KMS-11 (cell line): ENCODE results near the gene ZPBP.

Experiments
- H2AFZ ChIP-seq: fragments of 200-600 bp; sonication (generic); 2 replicates; pipeline ENCODE4 v1.6.1; 2016; ENCODE audit warnings: antibody characterized with exemption, mixed run types, low read depth
- H3K27ac ChIP-seq: fragments of 200-600 bp; sonication (generic); 2 replicates; pipeline ENCODE4 v1.6.1; 2016; ENCODE audit warnings: mild to moderate bottlenecking, mixed run types
- H3K27me3 ChIP-seq: fragments of 200-600 bp; sonication (generic); 2 replicates; pipeline ENCODE4 v1.6.1; 2017; ENCODE audit warnings: mild to moderate bottlenecking, low read depth, mixed run types, moderate library complexity; ENCODE audit not compliant: insufficient read depth
- H3K36me3 ChIP-seq: fragments of 200-600 bp; sonication (generic); 2 replicates; pipeline ENCODE4 v1.6.1; 2017; ENCODE audit warnings: mild to moderate bottlenecking, mixed run types; ENCODE audit not compliant: insufficient read depth
- H3K4me1 ChIP-seq: fragments of 200-600 bp; sonication (generic); 2 replicates; pipeline ENCODE4 v1.6.1; 2016; ENCODE audit warnings: mild to moderate bottlenecking, low read depth, mixed run types; ENCODE audit not compliant: poor library complexity, severe bottlenecking
- H3K4me2 ChIP-seq: fragments of 200-600 bp; sonication (generic); 2 replicates; pipeline ENCODE4 v1.7.0; 2016; ENCODE audit warnings: mild to moderate bottlenecking, mixed run types
- H3K4me3 ChIP-seq: fragments of 200-600 bp; sonication (generic); IDR thresholded peaks from 2 replicates; pipeline ENCODE4 v1.6.1; 2017; ENCODE audit warnings: low read depth, low read length, mixed read lengths; ENCODE audit not compliant: insufficient read depth
- H3K79me2 ChIP-seq: fragments of 200-600 bp; sonication (generic); 2 replicates; pipeline ENCODE4 v1.6.1; 2016; ENCODE audit warnings: low read depth, mixed run types; ENCODE audit not compliant: insufficient read depth
- H3K9ac ChIP-seq: fragments of 200-600 bp; sonication (generic); 2 replicates; pipeline ENCODE4 v1.6.1; 2016; ENCODE audit warnings: mild to moderate bottlenecking, mixed run types
- H4K20me1 ChIP-seq: fragments of 200-600 bp; sonication (generic); 2 replicates; pipeline ENCODE4 v1.6.1; 2016; ENCODE audit warnings: mild to moderate bottlenecking, mixed run types; ENCODE audit not compliant: insufficient read depth
- CTCF ChIP-seq: fragments of 200-600 bp; sonication (generic); conservative IDR thresholded peaks from 2 replicates; pipeline ENCODE4 v1.6.1; 2017; ENCODE audit warnings: low read depth, mild to moderate bottlenecking, antibody characterized with exemption, low read length, moderate library complexity, mixed read lengths

The ZPBP gene

DNA sequence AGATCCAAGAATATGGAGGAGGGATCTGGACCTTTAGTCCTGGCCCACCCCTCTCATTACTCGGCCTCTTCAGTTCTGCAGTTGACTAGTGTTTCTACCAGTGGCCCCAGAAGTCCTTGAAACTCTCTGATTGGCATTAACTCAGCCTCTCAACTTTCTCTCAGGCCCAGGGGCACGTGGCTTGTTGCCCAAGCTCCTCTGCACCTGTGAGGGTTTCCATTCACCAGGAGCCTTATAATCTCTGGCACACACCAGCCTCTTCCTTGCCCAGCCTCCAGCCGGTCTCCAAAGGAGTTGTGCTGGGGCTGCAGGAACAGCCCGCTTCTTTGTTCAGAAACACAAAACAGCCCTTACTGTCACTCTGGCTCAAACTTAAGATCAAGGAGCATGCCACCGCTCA, 47.6 kb upstream of the ZPBP start:
- no peak overlapping the region for H3K4me2 ChIP-seq
- H3K4me1 ChIP-seq = peaks cover 3% of the 10 kb centered on the region
- TF ChIP-seq CTCF = no peak

GRCh38 chr7:50138101-50138500, 45.1 kb upstream of the ZPBP start:
- Histone ChIP-seq H2AFZ (no peak overlapping the region), H3K79me2 (no peaks in the 10 kb centered on the region), H4K20me1 (no peaks in the 10 kb centered on the region), H3K27ac (no peak overlapping the region), H3K27me3 (no peaks in the 10 kb centered on the region), H3K4me1 (peaks cover 3% of the 10 kb centered on the region), H3K4me3 (no peak overlapping the region), H3K4me2 (no peak overlapping the region), H3K9ac (no peak overlapping the region), H3K36me3 (no peaks in the 10 kb centered on the region)
- no peak for TF ChIP-seq CTCF

More for the DNA sequence above, 47.6 kb upstream of the ZPBP start:
- Histone ChIP-seq H2AFZ (no peak overlapping the region), H3K9ac (no peak overlapping the region), H3K4me3 (no peak overlapping the region), H3K27ac (no peak overlapping the region), H4K20me1 (no peaks in the 10 kb centered on the region), H3K27me3 (no peaks in the 10 kb centered on the region), H3K79me2 (no peaks in the 10 kb centered on the region), H3K36me3 (no peaks in the 10 kb centered on the region)

- Histone ChIP-seq H3K27ac (no peak overlapping the region), H4K20me1 (no peaks in the 10 kb centered on the region), H3K4me1 (no peaks in the 10 kb centered on the region)
These were observed 32.7 kb upstream of the ZPBP start for GRCh38 chr7:50125766-50126165.

GRCh38 chr7:50121286-50121685, 28.2 kb upstream of the ZPBP start:
- Histone ChIP-seq H3K4me2 (no peak overlapping the region), H3K36me3 (no peaks in the 10 kb centered on the region), H3K4me1 (no peaks in the 10 kb centered on the region), H3K4me3 (no peak overlapping the region), H4K20me1 (no peaks in the 10 kb centered on the region), H3K27ac (no peak overlapping the region), H3K27me3 (no peaks in the 10 kb centered on the region), H3K9ac (no peak overlapping the region), H3K79me2 (no peaks in the 10 kb centered on the region), H2AFZ (no peak overlapping the region)
- no peak for TF ChIP-seq CTCF

More at GRCh38 chr7:50125766-50126165, 32.7 kb upstream of the ZPBP start:
- Histone ChIP-seq H3K36me3 (no peaks in the 10 kb centered on the region), H3K27me3 (no peaks in the 10 kb centered on the region), H3K79me2 (no peaks in the 10 kb centered on the region), H2AFZ (no peak overlapping the region), H3K4me2 (no peak overlapping the region), H3K4me3 (no peak overlapping the region), H3K9ac (no peak overlapping the region)
- TF ChIP-seq CTCF = no peak
